GM18909 (cell line): ENCODE results near the gene SLC1A7.

Source experiments
- ATAC-seq: cut with Tn5 transposase; IDR thresholded peaks from one replicate; pipeline ENCODE4 v1.9.1; 2021; ENCODE audit warnings: mild to moderate bottlenecking; ENCODE audit not compliant: unreplicated experiment, poor library complexity

The SLC1A7 gene

DNA sequence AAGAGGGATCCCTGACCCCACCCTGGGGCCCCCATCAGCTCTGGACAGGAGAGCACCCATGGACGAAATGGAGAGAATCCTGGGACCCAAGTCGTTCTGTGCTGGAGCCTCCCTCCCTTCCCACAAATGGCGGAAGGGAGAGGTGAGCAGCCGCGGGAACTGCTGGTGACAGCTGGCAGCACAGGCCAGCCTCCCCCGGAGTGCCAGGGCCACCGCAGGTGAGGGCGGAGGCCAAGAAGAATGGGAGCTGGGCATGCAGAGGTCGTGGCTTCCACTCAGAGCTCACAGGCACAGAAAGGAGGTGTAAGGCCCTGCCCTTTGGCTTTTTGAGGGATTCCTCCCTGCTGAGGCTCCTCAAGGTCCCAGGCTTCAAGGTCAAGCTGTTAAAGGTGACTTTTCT is 24.6 kb downstream of the SLC1A7 start:
- no peak for ATAC-seq

DNA sequence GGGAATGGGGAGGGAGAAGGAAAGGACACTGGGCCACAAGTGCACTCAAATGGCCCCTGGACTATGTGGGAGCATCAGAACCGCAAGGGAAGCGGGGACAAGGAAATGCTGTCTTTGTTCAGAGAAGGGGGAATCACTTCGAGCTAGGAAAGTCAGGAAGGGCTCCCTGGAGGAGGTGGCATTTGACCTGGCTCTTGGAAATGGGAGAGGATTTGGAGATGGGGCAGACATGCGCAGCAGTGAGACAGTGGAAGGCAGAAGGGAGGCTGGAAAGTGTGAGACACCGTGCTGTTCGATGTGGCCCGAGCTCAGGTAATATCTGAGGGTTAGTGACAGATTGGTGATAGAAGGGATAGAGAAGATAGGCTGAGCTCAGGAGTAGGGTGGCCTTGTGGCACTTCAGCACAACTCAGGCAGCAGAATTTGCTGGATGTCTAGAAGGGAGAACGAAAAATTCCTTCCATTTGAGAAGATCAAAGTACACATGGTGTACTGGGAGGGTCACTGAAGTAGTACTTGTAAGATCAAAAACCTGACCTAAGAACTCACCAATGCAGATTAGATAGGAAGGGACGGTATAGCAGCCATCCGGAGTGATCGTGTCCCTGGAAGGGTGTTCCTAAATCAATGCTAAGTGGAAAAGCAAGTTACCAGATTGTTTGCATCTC is 25.4 kb downstream of the SLC1A7 start:
- ATAC-seq: no peak

GRCh38 chr1:53116307-53116810 is 26.1 kb downstream of the SLC1A7 start:
- ATAC-seq: no peak

DNA sequence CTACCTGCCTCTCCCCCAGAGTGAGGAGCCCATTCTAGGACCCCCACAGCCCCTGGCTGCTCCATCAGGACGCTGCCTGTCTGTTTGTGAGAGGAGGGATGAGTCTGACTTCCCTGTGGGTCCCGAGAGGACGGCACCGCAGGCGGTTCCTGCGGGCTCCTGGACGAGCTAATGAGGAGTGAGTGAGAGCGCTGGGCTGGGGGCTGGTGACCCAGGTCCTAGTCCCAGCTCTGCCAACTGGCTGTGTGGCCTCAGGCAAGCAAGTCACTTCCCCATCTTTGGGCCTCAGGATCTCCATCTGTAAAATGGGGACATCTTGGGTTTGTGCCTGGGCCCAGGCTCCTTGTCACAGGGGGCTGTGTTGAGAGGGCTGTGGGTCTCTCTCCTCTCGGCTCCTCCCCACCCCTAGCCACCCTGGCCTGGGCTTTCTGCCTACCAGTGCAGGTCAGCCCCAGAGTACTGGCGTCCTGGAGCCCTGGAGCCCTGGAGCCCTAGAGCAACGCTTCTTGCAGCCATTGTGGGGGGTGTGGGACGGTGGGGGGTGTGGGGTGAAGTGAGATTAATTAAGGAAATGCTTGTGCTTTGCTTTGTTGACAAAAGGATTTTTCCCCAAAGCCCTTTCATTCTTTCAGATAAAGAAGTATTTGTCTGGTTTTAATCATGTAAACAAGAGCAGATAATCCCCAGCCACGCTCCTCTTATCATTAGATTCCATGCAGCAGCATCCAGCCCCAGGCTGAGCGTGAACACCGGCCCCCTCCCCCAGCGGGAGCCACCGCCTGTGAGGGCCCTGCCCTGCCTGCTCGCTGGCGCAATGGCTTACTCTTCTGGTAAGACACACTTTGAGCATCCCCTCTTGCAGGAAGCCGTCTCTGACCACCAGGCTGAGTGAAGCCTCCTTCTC is 26.8 kb downstream of the SLC1A7 start:
- ATAC-seq: no peak

GRCh38 chr1:53114581-53115400 is 27.6 kb downstream of the SLC1A7 start:
- no peak for ATAC-seq

DNA sequence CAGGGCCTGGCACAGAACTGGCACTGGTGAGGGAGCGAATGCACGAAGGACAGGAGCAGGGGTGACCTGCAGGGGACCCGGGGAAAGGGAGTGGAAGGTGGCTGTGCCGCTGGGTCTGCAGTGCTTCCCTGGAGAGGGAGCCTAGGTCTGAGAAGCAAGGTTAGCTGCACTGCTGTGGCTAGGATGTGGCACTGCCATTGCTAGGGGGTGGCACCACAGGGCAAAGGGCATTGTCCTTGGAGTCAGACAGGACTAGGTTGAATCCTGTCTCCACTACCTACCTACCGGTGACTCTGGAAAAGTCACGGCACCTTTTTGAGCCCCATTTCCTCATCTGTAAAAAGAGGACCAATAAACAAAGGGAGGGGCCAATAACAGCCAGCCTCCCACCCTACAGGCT is 28.3 kb downstream of the SLC1A7 start:
- no peak for ATAC-seq

DNA sequence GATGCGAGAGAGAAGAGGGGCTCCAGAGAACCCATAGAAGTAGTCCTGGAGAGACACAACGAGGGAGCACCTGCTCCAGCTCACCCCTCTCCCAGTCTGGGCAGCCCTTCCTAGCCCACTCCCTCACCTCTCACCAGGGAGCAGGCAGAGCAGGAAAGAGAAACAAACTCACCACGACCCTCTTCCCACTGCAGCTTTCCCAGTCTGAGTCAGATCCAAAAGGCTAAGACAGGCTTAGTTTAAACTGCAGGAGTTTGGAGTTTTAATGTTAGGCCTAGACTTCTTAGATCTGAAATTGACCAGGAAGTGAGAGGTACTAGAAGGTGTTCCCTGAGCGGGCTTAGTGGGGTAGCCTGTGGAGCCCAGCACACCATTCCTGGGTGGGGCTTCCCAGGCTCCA is 29.6 kb downstream of the SLC1A7 start:
- ATAC-seq: no peak

DNA sequence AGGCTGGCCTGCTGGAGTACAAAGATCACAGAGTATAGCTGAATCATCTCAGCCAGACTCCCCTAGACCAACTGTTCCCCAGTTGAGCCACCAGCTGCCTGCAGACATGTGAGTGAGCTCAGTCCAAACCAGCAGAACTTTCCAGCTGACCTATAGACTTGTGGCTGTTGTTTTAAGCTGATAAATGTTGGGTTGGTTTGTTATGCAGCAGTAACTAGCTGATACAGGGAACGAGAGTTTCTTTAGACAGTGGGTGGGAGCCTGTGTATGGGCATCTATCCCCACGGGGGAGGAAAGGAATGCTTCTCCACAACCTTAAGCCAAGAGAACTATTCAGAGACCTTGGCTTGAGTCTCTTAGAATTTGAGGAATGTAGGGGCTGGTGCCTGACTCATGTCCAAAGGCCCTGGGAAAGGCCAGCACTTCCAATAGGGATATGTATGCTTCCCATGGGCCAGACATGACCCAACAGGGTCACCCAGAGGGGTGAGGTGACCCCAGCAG is 30.1 kb downstream of the SLC1A7 start:
- ATAC-seq: no peak

- ATAC-seq: no peak
These were observed 30.7 kb downstream of the SLC1A7 start for GRCh38 chr1:53111693-53112092.

DNA sequence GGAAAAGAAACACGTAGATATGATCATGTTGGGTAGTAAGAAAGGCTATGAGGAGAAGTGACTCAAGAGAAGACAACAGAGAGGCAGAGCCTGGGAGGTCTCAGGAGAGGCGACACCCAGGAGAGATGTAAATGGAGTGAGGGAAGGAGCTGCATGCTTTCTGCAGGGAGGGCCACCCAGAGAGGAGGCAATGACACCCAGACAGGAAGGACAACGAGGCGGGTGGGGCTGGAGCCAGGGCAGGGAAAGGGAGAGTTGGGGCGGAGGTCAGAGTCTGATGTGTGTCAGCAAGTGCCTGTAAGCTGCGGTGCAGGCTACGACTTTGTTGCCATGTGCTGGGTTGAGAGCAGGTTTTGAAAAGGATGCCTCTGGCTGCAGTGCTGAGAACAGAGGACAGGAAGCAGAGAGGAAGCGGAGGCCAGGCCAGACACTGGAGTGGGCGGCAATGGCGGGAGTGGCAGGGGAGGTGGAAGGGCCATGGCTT is 31.3 kb downstream of the SLC1A7 start:
- ATAC-seq: no peak

- no peak for ATAC-seq
These were observed 31.9 kb downstream of the SLC1A7 start for GRCh38 chr1:53110370-53111072.

DNA sequence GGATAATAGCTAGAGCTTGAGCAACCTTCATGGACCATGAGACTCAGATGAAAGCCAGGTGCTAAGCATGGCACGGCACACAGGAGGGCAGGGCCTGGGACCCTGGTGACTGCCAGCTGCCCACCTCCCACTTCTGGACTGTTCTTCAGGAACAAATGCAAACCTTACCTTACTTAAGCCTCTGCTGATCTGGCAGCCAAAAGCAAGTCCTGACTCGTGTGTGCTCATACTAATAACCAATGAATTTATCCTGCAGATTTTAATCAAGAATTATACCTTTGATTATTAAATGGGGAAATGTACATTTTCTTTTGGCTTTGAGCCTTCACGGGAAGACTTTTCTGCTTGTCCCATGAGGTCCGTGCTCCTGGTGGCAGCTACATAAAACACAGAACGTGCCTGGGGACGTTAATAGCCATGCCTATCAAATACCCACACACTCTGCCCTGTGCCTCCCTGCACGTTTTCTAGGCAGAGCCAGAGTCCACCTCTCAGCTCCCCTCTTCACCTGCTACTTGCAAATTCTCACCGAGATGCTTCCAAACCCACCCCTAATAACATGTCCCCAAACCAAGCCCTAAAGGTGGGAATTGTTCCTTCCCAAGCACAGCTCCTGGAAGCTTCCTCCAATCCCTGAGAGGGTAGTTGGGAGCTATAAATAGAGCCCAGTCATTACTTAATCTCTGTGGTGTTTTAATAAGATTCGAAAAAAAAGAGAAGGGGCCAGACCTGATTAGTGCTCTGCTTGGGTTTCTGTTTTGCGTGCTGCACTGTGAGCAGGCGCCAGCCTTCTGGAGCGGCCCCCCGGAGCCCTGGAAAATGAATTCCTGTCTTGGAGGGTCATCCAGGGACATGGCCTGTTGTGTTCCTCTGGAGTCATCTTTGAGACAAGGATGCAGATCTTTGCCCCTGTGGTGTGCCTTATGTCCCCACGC is 33.5 kb downstream of the SLC1A7 start:
- no peak for ATAC-seq

GRCh38 chr1:53107570-53108322 is 34.7 kb downstream of the SLC1A7 start:
- ATAC-seq: no peak

DNA sequence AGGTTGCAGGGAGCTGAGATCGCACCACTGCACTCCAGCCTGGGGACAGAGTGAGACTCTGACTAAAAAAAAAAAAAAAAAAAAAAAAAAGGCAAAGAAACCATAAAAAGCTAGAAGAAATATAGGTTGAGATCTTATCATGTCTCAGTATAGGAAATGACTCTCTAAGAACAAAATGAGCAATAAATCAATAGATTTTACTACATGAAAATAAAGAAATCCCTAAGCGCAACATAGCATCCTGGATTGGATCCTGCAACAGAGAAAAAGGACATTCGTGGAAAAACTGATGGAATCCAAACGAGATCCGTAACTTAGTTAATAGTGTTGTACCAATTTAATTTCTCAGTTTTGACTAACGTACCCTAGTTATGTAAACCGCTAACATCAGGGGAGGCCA is 35.3 kb downstream of the SLC1A7 start:
- no peak for ATAC-seq

GRCh38 chr1:53104289-53104913 is 38.0 kb downstream of the SLC1A7 start:
- ATAC-seq: no peak

DNA sequence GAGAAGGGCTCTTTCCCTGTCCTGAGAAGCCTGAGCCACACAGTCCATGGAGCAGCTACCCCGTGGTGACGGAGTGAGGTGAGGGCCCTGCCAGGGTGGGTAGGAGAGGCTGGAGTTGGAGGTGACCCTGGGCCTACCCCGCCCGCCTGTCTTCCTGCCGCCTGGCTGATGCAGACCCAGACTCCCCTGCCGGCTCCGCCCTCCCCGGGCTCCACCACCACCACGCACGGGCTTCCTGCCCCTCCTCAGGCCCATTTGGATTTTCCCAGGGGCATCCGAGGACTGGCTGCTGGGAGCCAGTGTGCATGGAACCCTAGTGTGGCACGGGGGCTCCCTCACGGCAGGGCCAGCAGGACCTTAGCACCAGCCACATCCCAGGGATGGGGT is 47.9 kb downstream of the SLC1A7 start:
- ATAC-seq: no peak

DNA sequence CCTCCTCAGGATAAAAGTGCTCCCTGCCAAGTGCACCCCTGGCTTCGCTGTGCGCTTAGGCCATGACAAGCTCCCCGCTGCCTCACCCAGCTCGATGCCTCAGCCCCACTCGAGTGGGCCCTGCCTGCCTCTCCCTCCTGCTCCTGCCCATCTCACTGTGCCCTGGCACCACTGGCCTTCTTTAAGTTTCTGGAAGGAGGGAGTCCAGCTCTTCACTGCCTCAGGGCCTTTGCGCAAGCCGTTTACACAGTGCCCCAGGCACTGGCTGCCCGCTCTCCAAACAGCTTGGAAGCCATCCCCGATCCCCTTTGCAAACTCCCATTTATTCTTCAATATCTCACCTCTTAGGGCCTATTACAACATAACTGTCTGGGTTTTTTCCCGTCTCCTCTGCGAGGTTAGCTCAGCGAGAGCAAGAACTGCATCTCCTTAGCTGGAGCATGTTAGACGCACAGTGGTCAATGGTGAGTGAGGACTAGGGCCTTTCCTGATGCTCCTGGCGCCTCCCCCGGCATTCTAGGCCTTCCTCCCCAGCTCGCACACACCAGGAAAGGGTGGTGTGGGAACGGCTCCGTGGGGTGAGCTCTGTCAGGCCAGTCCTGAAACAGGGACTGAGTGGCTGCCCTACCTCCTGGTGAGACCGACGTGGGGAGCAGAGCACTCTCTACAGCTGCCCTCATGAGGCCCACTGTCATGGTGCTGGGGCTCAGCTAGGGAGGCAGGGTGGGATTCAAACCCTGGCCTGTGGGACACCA is 48.5 kb downstream of the SLC1A7 start:
- no peak for ATAC-seq
